ENCODE results near the gene MIER3. TPM values are rescaled to one million over a fixed set of nuclear protein-coding genes. Genes with fewer than 3 reads are reported as not detected.

Gene MIER3
- total RNA-seq, 2 donors from 2014 or later, result 7.8 to 26.0 TPM

DNA sequence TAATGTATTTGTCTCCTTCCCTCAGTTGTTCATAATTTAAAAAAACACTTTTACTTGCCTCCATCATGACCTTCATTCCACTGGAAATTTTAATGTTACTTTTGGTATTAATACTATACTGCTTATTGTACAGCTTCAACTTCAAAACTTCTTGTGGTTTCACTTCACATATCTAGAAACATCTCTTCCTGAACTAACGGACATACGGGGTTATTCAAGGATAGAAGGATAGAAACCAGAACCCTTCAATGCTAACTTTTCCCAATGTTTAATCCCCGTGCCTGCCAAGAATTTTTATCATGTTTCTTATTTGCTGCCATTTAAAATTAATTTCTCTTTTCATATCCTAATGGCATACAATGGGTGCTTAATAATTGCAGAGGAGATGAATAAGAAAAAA lies 78.9 kb downstream of the MIER3 start:
- TF ChIP-seq POLR2A (IDR thresholded peaks at IDR 0.05), result no peak
- TF ChIP-seq, protein P1, sequence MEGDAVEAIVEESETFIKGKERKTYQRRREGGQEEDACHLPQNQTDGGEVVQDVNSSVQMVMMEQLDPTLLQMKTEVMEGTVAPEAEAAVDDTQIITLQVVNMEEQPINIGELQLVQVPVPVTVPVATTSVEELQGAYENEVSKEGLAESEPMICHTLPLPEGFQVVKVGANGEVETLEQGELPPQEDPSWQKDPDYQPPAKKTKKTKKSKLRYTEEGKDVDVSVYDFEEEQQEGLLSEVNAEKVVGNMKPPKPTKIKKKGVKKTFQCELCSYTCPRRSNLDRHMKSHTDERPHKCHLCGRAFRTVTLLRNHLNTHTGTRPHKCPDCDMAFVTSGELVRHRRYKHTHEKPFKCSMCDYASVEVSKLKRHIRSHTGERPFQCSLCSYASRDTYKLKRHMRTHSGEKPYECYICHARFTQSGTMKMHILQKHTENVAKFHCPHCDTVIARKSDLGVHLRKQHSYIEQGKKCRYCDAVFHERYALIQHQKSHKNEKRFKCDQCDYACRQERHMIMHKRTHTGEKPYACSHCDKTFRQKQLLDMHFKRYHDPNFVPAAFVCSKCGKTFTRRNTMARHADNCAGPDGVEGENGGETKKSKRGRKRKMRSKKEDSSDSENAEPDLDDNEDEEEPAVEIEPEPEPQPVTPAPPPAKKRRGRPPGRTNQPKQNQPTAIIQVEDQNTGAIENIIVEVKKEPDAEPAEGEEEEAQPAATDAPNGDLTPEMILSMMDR (IDR thresholded peaks at IDR 0.05), result no peak

DNA sequence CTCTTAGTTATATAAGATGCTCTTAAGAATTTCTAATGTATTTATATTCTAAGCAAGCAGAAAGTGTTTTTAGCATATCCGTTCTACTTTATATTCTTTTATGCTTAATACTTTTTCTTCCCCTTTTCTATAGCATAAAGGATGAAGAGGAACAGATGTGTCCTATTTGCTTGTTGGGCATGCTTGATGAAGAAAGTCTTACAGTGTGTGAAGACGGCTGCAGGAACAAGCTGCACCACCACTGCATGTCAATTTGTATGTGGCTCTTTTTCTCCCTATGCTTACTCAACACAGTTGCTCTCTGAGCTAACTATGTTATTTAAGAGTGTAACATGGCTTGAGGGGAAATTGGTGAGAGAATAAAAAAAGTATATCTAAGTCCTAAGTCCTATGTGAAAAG lies 80.1 kb downstream of the MIER3 start:
- H3K36me3 ChIP-seq (replicated peaks in 1 of 2; ENCODE audit: insufficient read depth in 1 of 2, low read depth in 2 of 2), result peaks cover 7 to 27% of the 10 kb centered on the region in 2 donors
- H3K4me3 ChIP-seq, result no peak overlapping the region
- ATAC-seq (no peak), DNase-seq (no peak)
- no peaks in the 10 kb centered on the region for H3K27me3 ChIP-seq
- intact Hi-C loops (cut with DNase I), result no loop called here
- no peaks in the 10 kb centered on the region for H3K9me3 ChIP-seq
- no peaks in the 10 kb centered on the region for H3K4me1 ChIP-seq
- 68 to 89% methylated on average over 2 of the region's 2 CpGs for WGBS, 2 donors
- TF ChIP-seq, protein P1 (IDR thresholded peaks at IDR 0.05), result no peak
- TF ChIP-seq POLR2A (IDR thresholded peaks at IDR 0.05), result no peak
- H3K27ac ChIP-seq, result no peak overlapping the region

More for the DNA sequence above, 78.9 kb downstream of the MIER3 start:
- no peak overlapping the region for H3K4me3 ChIP-seq
- no peaks in the 10 kb centered on the region for H3K27me3 ChIP-seq
- 55 to 64% methylated on average over 3 of the region's 3 CpGs for WGBS, 2 donors
- no peaks in the 10 kb centered on the region for H3K9me3 ChIP-seq
- no peaks in the 10 kb centered on the region for H3K4me1 ChIP-seq
- no peak overlapping the region for H3K27ac ChIP-seq
- no peak for ATAC-seq
- H3K36me3 ChIP-seq (replicated peaks in 1 of 2; ENCODE audit: insufficient read depth in 1 of 2, low read depth in 2 of 2), result peaks cover 7 to 31% of the 10 kb centered on the region in 2 donors
- no peak for DNase-seq
- intact Hi-C loops (cut with DNase I), result no loop called here

Other genes starting within 250 kb of the MIER3 start
- 10 to 100 TPM; 21.4 to 22.6 TPM for gene MAP3K1, start 136.6 kb downstream of the MIER3 start, total RNA-seq
- gene SETD9, start 42.5 kb downstream of the MIER3 start, total RNA-seq, result 10 to 100 TPM in 1 of 2 donors, 1 to 10 TPM in 1; 4.6 to 10.1 TPM
- 10 to 100 TPM; 53.2 to 67.2 TPM for gene GPBP1, start 221.9 kb upstream of the MIER3 start, total RNA-seq

Measured in body of pancreas (tissue), 4 donors.